ENCODE data around the gene EXOSC3.
A peak's percentile ranks its signal among the peaks of the same experiment; 100 is the strongest.
"Not testable (repeated sequence)": the region's sequence is repeated elsewhere in the genome, so short reads cannot be mapped to it uniquely, and the experiment has no call there.

EXOSC3 gene

DNA sequence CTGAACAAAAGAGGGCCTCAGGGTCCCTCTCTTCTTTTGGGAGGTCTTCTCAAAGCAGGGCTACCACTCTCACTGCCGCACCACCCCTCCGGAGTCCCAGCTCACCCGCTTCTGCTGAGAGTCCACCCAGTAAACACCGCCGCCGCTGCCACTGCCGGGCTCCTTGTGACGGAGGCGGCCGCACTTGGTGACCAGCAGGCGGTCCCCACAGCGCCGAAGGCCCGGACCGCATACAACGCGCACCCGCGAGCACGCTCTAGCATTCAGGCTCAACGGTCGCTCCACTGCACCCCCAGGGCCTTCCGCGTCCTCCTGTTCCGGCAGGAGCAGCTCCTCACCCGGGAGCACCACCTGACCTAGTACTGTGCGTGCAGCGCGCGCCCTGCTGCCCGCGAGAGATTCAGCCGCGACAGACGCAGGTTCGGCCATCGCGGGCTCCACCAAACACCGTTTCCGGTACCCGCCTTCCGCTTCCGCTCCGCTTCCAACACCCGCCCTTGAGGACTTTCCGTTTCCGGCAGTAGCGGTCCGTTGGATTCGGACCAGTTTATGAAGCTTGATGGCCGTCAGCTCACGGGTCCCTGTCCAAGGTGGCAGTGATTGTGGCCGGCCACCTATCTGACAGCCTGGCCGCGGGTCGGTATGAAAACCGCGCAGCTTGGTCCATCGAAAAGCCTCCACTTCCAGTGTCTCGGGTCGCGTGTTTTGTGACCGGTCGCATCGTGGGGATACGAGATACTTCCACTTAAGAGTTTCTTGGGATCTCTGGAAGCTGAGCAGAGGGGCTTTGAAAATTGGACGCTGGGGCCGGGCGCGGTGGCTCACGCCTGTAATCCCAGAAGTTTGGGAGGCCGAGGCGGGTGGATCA lies at the start of gene EXOSC3:
Gene EXOSC3, minus strand, starts transcription at position 449 of the 868 bp plus-strand sequence. Its CDS starts 20 bp downstream, at position 429.
- DNase-seq: peak; percentile 93
- in situ Hi-C loops (cut with MboI; ENCODE audit: low pct_unique_long_range_greater_than_20kb, low sequenced_read_pairs): no loop called here

GRCh38 chr9:37827483-37828165 lies 42.8 kb upstream of the EXOSC3 start:
- in situ Hi-C loops (cut with MboI; ENCODE audit: low pct_unique_long_range_greater_than_20kb, low sequenced_read_pairs): no loop called here

DNA sequence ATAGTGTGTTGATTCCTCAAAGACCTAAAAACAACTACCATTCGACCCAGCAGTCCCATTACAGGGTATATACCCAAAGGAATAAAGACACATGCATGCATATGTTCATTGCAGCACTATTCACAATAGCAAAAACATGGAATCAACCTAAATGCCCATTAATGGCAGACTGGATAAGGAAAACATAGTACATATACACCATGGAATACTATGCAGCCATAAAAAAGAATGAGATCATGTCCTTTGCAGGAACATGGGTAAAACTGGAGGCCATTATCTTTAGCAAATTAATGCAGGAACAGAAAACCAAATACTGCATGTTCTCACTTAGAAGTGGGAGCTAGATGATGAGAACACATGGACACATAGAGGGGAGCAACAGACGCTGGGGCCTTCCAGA lies 40.3 kb upstream of the EXOSC3 start:
- DNase-seq; in situ Hi-C loops (cut with MboI; ENCODE audit: low pct_unique_long_range_greater_than_20kb, low sequenced_read_pairs): not testable (repeated sequence)

More at GRCh38 chr9:37827483-37828165, 42.8 kb upstream of the EXOSC3 start:
- DNase-seq: no peak

- in situ Hi-C loops (cut with MboI; ENCODE audit: low pct_unique_long_range_greater_than_20kb, low sequenced_read_pairs): no loop called here
- DNase-seq: no peak
These were observed 35.3 kb upstream of the EXOSC3 start for GRCh38 chr9:37820142-37820541.

DNA sequence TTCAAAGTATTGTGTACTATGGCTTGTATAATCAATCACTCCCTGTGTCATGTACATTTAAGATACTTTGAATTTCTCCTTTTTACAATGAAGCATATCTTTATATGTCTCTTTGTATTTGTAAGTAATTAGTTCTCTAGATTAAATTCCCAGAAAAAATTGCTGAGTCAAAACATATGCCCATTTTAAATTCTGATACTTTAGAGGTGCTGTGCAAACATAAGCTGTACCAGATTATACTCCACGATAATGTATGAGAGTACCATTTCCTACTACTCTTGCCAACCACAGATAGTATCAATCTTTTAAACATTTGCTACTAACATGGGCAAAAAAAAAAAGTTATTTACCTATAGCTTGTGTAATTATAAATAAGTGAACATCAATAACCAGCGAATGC lies 34.0 kb upstream of the EXOSC3 start:
- in situ Hi-C loops (cut with MboI; ENCODE audit: low pct_unique_long_range_greater_than_20kb, low sequenced_read_pairs): no loop called here
- no peak for DNase-seq

- in situ Hi-C loops (cut with MboI; ENCODE audit: low pct_unique_long_range_greater_than_20kb, low sequenced_read_pairs): no loop called here
- no peak for DNase-seq
These were observed 28.0 kb upstream of the EXOSC3 start for GRCh38 chr9:37812773-37813379.

DNA sequence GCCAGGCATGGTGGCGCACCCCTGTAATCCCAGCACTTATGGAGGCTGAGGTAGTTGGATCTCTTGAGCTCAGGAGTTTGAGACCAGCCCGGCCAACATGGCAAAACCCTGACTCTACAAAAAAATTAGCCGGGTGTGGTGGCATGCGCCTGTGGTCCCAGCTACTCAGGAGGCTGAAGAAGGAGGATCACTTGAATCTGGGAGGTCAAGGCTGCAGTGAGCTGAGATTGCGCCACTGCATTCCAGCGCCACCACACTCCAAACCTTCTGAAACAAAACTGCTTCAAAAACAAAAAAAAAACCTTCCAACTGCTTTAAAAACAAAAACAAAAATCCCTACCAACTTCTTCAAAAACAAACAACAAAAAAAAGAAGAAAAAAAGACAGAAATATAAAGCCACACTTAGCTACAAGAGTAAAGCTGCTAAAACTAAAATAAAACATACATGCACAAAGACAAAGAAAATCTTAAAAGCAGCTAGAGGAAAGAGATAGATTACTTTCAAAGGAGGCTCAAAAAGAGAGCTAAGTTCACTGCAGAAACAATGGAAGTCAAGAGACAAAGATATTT lies 27.1 kb upstream of the EXOSC3 start:
- in situ Hi-C loops (cut with MboI; ENCODE audit: low pct_unique_long_range_greater_than_20kb, low sequenced_read_pairs): no loop called here
- no peak for DNase-seq

DNA sequence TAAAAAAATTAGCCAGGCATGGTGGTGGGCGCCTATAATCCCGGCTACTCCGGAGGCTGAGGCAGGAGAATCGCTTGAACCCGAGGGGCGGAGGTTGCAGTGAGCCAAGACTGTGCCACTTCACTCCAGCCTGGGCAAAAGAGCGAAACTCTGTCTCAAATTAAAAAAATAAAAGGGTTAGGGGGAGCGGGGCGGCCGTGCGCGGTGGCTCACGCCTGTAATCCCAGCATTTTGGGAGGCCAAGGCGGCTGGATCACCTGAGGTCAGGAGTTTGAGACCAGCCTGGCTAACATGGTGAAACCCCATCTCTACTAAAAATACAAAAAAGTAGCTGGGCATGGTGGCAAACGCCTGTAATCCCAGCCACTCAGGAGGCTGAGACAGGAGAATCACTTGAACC lies 24.8 kb upstream of the EXOSC3 start:
- in situ Hi-C loops (cut with MboI; ENCODE audit: low pct_unique_long_range_greater_than_20kb, low sequenced_read_pairs); DNase-seq: not testable (repeated sequence)

- in situ Hi-C loops (cut with MboI; ENCODE audit: low pct_unique_long_range_greater_than_20kb, low sequenced_read_pairs): no loop called here
- DNase-seq: peak; percentile 14
These were observed 21.4 kb upstream of the EXOSC3 start for GRCh38 chr9:37806271-37806670.

DNA sequence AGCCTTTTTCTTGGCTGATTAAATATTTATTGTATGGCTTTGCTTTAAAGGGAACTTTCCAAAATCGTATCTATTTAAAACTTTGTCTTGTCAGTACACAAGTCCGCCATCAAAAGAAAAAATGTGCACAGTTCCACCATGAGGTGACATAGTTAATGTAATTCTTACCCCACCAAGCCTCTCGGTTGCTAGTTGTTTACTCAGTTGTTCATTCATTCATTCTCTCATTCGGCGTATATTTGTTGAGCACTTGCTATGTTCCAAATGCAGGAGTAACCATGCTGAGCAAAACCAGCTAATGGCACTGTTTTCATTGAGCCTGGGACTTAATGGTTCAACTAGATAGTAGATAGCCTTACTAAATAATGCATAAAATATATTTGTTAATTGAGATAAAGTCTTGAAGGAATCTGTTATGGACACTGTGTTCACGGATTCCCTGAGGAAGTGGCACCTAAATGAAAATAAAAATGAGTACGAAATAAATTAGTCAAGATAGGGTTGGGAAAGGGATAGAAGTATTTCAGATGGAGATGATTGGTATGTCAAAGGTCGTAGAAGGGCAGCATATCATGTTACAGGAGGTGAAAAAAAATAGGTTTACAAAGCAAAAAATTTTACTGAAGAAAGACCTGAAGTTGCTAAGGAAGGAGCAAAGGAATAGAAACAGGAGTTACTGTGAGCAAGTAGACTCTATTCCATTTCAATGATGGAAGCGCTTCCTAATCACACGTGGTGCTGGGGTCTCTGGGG lies 17.3 kb upstream of the EXOSC3 start:
- no peak for DNase-seq
- in situ Hi-C loops (cut with MboI; ENCODE audit: low pct_unique_long_range_greater_than_20kb, low sequenced_read_pairs): no loop called here

DNA sequence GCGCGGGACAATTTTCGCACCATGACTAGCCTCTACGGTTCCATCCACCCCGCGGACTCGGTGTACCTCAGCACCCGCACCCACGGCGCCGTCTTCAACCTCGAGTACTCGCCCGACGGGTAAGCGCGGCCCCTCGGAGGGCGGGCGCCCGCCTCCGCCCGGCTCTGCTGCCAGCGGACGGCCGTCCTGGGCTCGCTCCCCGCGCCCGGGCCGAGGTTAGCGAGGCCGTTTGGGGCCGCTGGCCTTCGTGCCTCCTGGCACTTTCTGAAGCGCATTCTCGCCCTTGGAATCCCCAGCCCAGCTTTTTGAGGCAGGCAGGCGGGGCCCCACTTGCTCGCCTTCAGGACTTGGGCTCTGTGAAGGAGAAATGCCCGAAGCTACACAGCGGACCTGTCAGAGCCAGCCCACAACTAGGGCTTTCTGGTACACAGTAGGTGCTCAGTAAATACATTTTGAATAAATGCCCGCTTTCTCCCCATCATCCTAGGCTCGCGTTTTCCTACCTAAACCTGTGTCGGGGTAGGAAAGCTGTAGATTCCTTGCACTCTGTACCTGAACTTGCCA lies 16.5 kb upstream of the EXOSC3 start:
- in situ Hi-C loops (cut with MboI; ENCODE audit: low pct_unique_long_range_greater_than_20kb, low sequenced_read_pairs): no loop called here
- peak; percentile 42 for DNase-seq

- DNase-seq: peak; percentile 92
- in situ Hi-C loops (cut with MboI; ENCODE audit: low pct_unique_long_range_greater_than_20kb, low sequenced_read_pairs): no loop called here
These were observed 15.9 kb upstream of the EXOSC3 start, which contains the start of gene DCAF10 for GRCh38 chr9:37800631-37801286. DCAF10 (plus strand) TSS chr9:37800797; CDS start chr9:37800867, 70 bp downstream.

GRCh38 chr9:37798677-37799076 lies 13.8 kb upstream of the EXOSC3 start:
- in situ Hi-C loops (cut with MboI; ENCODE audit: low pct_unique_long_range_greater_than_20kb, low sequenced_read_pairs): no loop called here
- no peak for DNase-seq

GRCh38 chr9:37796232-37796631 lies 11.4 kb upstream of the EXOSC3 start:
- no peak for DNase-seq

GRCh38 chr9:37792122-37792521 lies 7.3 kb upstream of the EXOSC3 start:
- in situ Hi-C loops (cut with MboI; ENCODE audit: low pct_unique_long_range_greater_than_20kb, low sequenced_read_pairs): no loop called here
- no peak for DNase-seq

More at GRCh38 chr9:37796232-37796631, 11.4 kb upstream of the EXOSC3 start:
- in situ Hi-C loops (cut with MboI; ENCODE audit: low pct_unique_long_range_greater_than_20kb, low sequenced_read_pairs): no loop called here

DNA sequence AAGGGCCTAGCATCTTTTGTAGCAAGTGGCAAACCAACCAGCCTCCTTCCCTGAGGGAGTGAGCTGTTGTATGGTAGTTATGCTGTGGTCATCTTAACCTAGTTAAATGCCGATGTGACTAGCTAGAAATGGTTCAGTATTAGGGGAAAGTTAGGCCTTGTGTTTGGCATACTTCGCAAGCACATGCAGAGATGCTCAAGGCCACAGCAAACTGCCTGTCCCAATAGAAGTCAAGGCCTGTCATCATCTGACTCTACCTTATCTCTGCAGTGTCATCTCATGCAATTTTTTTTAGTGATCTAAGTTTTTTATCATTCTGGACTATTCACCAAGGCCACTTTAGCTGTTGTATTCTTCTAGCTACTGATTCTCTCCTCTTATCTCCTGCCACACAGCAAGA lies 5.2 kb upstream of the EXOSC3 start:
- no peak for DNase-seq
- in situ Hi-C loops (cut with MboI; ENCODE audit: low pct_unique_long_range_greater_than_20kb, low sequenced_read_pairs): no loop called here

DNA sequence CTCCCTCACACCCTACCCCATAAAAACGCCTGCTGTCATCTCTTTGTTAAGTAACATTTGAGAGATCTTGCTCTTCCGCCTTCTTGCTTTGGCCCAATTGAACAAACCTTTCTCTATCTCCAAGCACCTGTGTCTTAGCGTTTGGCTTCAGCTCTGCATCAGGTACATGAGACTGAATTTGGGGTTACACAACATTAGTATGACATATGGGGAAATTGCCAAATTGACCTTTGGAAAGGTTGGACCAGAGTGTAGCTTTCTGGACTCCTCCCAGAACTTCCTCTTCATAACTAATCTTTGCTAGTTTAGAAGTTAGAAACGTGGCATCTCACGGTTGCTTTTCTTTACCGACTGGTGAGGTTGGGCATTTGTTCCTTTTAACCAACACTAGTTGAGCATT lies 3.5 kb upstream of the EXOSC3 start:
- DNase-seq: no peak
- in situ Hi-C loops (cut with MboI; ENCODE audit: low pct_unique_long_range_greater_than_20kb, low sequenced_read_pairs): no loop called here

GRCh38 chr9:37787059-37787458 lies 2.2 kb upstream of the EXOSC3 start:
- DNase-seq: no peak
- in situ Hi-C loops (cut with MboI; ENCODE audit: low pct_unique_long_range_greater_than_20kb, low sequenced_read_pairs): no loop called here

Measured in KBM-7 (cell line).